Lower leg skin (tissue), 4 donors: ENCODE measurements around the gene SLCO2B1. TPM values are rescaled to one million over a fixed set of nuclear protein-coding genes. Genes with fewer than 3 reads are reported as not detected.

Experiments
- DNase-seq, 2 donors: peaks; one replicate each; pipeline ENCODE4 v3.0.0-alpha.2; 2019; ENCODE audit warnings: low spot score in 2 of 2
- H3K4me3 ChIP-seq: fragments of 200-600 bp; sonication (generic); 2 replicates; pipeline ENCODE4 v1.5.1; 2017; ENCODE audit warnings: mild to moderate bottlenecking, low read depth; ENCODE audit not compliant: poor library complexity, severe bottlenecking
- CTCF ChIP-seq, 3 donors: fragments of 450-650 bp; IDR thresholded peaks; one replicate each; pipeline ENCODE4 v1.5.1; 2016; ENCODE audit warnings: antibody characterized with exemption in 3 of 3, mild to moderate bottlenecking in 3 of 3, moderate library complexity in 2 of 3
- POLR2A ChIP-seq, 2 donors: fragments of 450-650 bp; IDR thresholded peaks; one replicate each; pipeline ENCODE4 v1.6.1; 2016 to 2017; ENCODE audit warnings: antibody characterized with exemption in 2 of 2, mild to moderate bottlenecking in 1 of 2, moderate library complexity in 1 of 2
- WGBS, 2 donors: methylation state at CpG; one replicate each; pipeline ENCODE4 v1.1.5; 2018; 5-methylcytosine and 5-hydroxymethylcytosine counted together
- intact Hi-C: fragments of 100-400 bp; cut with DNase I; formaldehyde crosslinking; loops from one replicate; pipeline ENCODE4 v1.15.0; 2023; ENCODE audit warnings: low total_unique reads
- total RNA-seq, 4 donors: library from RNA; depleted of rRNA; stranded (reverse); fragments of >200 nt; gene quantifications; one replicate each; pipeline ENCODE4 v1.1.0, GENCODE V29; 2016

The SLCO2B1 gene
- total RNA-seq, 4 donors from 2014 or later, result 5.0 to 20.9 (median 12.5) TPM

GRCh38 chr11:75163921-75164849, 13.3 kb downstream of the SLCO2B1 start:
- no peak overlapping the region for H3K4me3 ChIP-seq
- intact Hi-C loops, result no loop called here
- DNase-seq, result no peak
- TF ChIP-seq CTCF (IDR thresholded peaks at IDR 0.05) (no peak), POLR2A (IDR thresholded peaks at IDR 0.05) (no peak)
- WGBS, 2 donors, result 63 to 69% methylated on average over 25 of the region's 25 CpGs

GRCh38 chr11:75165721-75166120, 14.8 kb downstream of the SLCO2B1 start:
- 90 to 97% methylated on average over 11 of the region's 11 CpGs for WGBS, 2 donors
- TF ChIP-seq CTCF (IDR thresholded peaks at IDR 0.05) (no peak), POLR2A (IDR thresholded peaks at IDR 0.05) (no peak)
- no peak overlapping the region for H3K4me3 ChIP-seq
- DNase-seq, result no peak
- intact Hi-C loops, result no loop called here

GRCh38 chr11:75166791-75167190, 15.9 kb downstream of the SLCO2B1 start:
- intact Hi-C loops, result no loop called here
- WGBS, 2 donors, result 89 to 91% methylated on average over 3 of the region's 3 CpGs
- no peak for DNase-seq
- H3K4me3 ChIP-seq, result no peak overlapping the region
- TF ChIP-seq POLR2A (IDR thresholded peaks at IDR 0.05), result no peak
- no peak for TF ChIP-seq CTCF (IDR thresholded peaks at IDR 0.05)

GRCh38 chr11:75167617-75168016, 16.7 kb downstream of the SLCO2B1 start:
- WGBS, 2 donors, result 70 to 78% methylated on average over 3 of the region's 3 CpGs
- intact Hi-C loops, result no loop called here
- no peak for DNase-seq
- TF ChIP-seq POLR2A (IDR thresholded peaks at IDR 0.05) (no peak), CTCF (IDR thresholded peaks at IDR 0.05) (no peak)
- H3K4me3 ChIP-seq, result no peak overlapping the region

GRCh38 chr11:75169101-75169885, 18.4 kb downstream of the SLCO2B1 start:
- intact Hi-C loops, result no loop called here
- WGBS, 2 donors, result 79 to 85% methylated on average over 12 to 13 of the region's 13 CpGs
- TF ChIP-seq CTCF (IDR thresholded peaks at IDR 0.05) (no peak), POLR2A (IDR thresholded peaks at IDR 0.05) (no peak)

More at GRCh38 chr11:75169101-75169885, 18.4 kb downstream of the SLCO2B1 start:
- no peak for DNase-seq
- no peak overlapping the region for H3K4me3 ChIP-seq
